Measurements from ENCODE around the gene SAMD4A. TPM values are rescaled to one million over a fixed set of nuclear protein-coding genes. Genes with fewer than 3 reads are reported as not detected.

The SAMD4A gene
- total and polyA plus RNA-seq, 2 of the 4 experiments (the other 2 are of a cell fraction) = 22.9 to 38.2 TPM

DNA sequence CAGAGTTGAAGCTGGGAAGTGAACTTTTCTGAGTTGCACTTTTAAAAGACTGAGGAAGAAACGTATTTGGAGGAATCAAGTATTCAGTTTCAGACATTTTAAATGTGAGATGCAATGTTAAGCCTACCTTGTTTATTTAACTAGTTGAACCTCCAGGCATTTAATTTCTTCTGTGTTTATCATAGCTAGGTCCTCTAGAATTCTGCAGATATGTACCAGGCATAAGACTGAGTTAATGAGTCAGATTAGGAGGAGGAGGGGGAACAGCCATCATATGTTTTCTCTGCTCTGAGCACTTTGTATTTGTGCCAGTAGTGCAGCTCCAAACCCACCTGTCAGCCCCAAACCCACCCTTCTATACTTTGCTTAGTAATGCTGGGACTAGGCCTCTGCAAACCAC, 16.4 kb upstream of the SAMD4A start:
- no peaks in the 10 kb centered on the region for H3K9me3 ChIP-seq (ENCODE audit: control insufficient read depth, insufficient read depth, low read length)
- H3K27me3 ChIP-seq (ENCODE audit: control insufficient read depth, insufficient read depth, low read length) = no peaks in the 10 kb centered on the region
- dilution Hi-C loops (cut with HindIII; ENCODE audit: low sequenced_read_pairs, unreplicated experiment) (no loop called here), in situ Hi-C loops (cut with MboI; ENCODE audit: low sequenced_read_pairs) (loop anchor here (10.0 kb wide), 1 partner anchor 254 kb away; no protein-coding TSS in a partner anchor), intact Hi-C loops (cut with micrococcal nuclease) (no loop called here)
- CTCF ChIA-PET = interaction anchor here (0.7 kb wide), 1 partner anchor 14 kb away, joined by 3 read pairs; no protein-coding TSS in a partner anchor
- 0 out of 2 replicates have a peak overlapping the region, but pooled peaks have one; percentile 0 for H3K4ac ChIP-seq (ENCODE audit: low read depth, low read length)
- H4K91ac ChIP-seq (ENCODE audit: insufficient read depth, low read depth, low read length) = no peak overlapping the region
- TF ChIP-seq, protein P1, sequence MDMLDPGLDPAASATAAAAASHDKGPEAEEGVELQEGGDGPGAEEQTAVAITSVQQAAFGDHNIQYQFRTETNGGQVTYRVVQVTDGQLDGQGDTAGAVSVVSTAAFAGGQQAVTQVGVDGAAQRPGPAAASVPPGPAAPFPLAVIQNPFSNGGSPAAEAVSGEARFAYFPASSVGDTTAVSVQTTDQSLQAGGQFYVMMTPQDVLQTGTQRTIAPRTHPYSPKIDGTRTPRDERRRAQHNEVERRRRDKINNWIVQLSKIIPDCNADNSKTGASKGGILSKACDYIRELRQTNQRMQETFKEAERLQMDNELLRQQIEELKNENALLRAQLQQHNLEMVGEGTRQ (IDR thresholded peaks at IDR 0.05; ENCODE audit: low read depth, low read length) = no peak
- no peak for TF ChIP-seq BHLHE40 (IDR thresholded peaks at IDR 0.05; ENCODE audit: low read depth, low read length)
- no peak overlapping the region for H2AK5ac ChIP-seq (ENCODE audit: low read depth, low read length)
- peak overlapping the region; percentile 71; the same call in 1 of the 2 replicates for H3K14ac ChIP-seq (replicated peaks; ENCODE audit: low read depth, low read length)
- H3K9me1 ChIP-seq (ENCODE audit: insufficient read depth, low read length) = peaks cover 11% of the 10 kb centered on the region
- H2BK20ac ChIP-seq (ENCODE audit: low read depth, low read length) = no peak overlapping the region
- H3K4me2 ChIP-seq (ENCODE audit: low read depth, low read length) = peak overlapping the region; percentile 52
- BruUV-seq (replicated peaks) = no TSS peak
- WGBS, 2 experiments (ENCODE audit: extremely low coverage in 2 of 2, insufficient read length in 1 of 2) = 43% methylated on average over 1 of the region's 1 CpG; no CpG with 5 or more reads in 1 of the 2 experiments
- no peak overlapping the region for H4K8ac ChIP-seq (ENCODE audit: low read depth in 2 of 2, low read length in 2 of 2)
- H3K18ac ChIP-seq (ENCODE audit: low read depth, low read length) = peak overlapping the region; percentile 13; the same call in 1 of the 2 replicates
- H2AFZ ChIP-seq (replicated peaks; ENCODE audit: low read length, poor library complexity) = peak overlapping the region; percentile 35
- peaks cover 8% of the 10 kb centered on the region; the same call in 1 of the 2 replicates for H4K20me1 ChIP-seq (ENCODE audit: insufficient read depth, low read length)
- no peak overlapping the region for H4K5ac ChIP-seq (ENCODE audit: low read depth, low read length)
- POLR2A ChIA-PET (ENCODE audit: unreplicated experiment) = no interaction called here
- peak; percentile 71 for DNase-seq
- no peak overlapping the region for H2BK120ac ChIP-seq (ENCODE audit: low read depth, low read length)
- no peak overlapping the region for H3K56ac ChIP-seq (ENCODE audit: extremely low read depth, insufficient read depth, low read length)
- peak overlapping the region; percentile 56; the same call in 1 of the 2 replicates for H3K23ac ChIP-seq (ENCODE audit: low read depth, low read length)
- H3K4me3 ChIP-seq (ENCODE audit: insufficient read depth, low read depth, low read length) = no peak overlapping the region
- ATAC-seq (ENCODE audit: low read depth) = peak; percentile 94
- H3K79me1 ChIP-seq (ENCODE audit: low read depth in 1 of 2, low read length in 2 of 2) = no peaks in the 10 kb centered on the region; a peak in 1 of 4 replicates
- no peaks in the 10 kb centered on the region for H3K36me3 ChIP-seq (ENCODE audit: control insufficient read depth, insufficient read depth, low read length)
- H3K4me1 ChIP-seq (ENCODE audit: control insufficient read depth, insufficient read depth, low read length) = peaks cover 9% of the 10 kb centered on the region
- H2AK9ac ChIP-seq (replicated peaks; ENCODE audit: low read depth, low read length, poor library complexity) = no peak overlapping the region
- peak overlapping the region; percentile 63; the same call in 1 of the 2 replicates for H3K27ac ChIP-seq (ENCODE audit: insufficient read depth, low read length)
- H2BK15ac ChIP-seq (ENCODE audit: low read depth, low read length) = no peak overlapping the region; the same call in 2 of the 3 replicates
- H2BK5ac ChIP-seq (ENCODE audit: low read depth, low read length, poor library complexity, severe bottlenecking) = no peak overlapping the region
- H3K9ac ChIP-seq (ENCODE audit: low read depth, low read length) = no peak overlapping the region
